ENCODE data around the gene ZNF576.

Gene ZNF576

GRCh38 chr19:43592800-43593350 is 3.5 kb upstream of the ZNF576 start:
- no peak for DNase-seq (ENCODE audit: extremely low spot score)
- no peak for TF ChIP-seq ZNF384 (IDR thresholded peaks at IDR 0.05)
- no peak for TF ChIP-seq BHLHE40 (IDR thresholded peaks at IDR 0.05; ENCODE audit: borderline replicate concordance)
- no peak for TF ChIP-seq SP1 (IDR thresholded peaks at IDR 0.05)
- ChIA-PET CTCF (no interaction called here), POLR2A (interaction anchor here (1.8 kb wide), 1 partner anchor 18 kb away, joined by 4 read pairs; the partner anchor contains the start of gene XRCC1)

- no peak for DNase-seq (ENCODE audit: extremely low spot score)
- ChIA-PET CTCF (interaction anchor here (0.7 to 2.1 kb wide), 12 partner anchors 10 to 158 kb away, joined by 3 to 6 read pairs (median 4); no protein-coding TSS in a partner anchor), POLR2A (interaction anchor here (0.7 to 2.2 kb wide), 6 partner anchors 16 to 162 kb away, joined by 3 to 8 read pairs (median 3); partner anchors contain the start of gene XRCC1)
- no peak for TF ChIP-seq ARNT (IDR thresholded peaks at IDR 0.05)
- TF ChIP-seq FOXA1 (IDR thresholded peaks at IDR 0.05), result no peak
- TF ChIP-seq FOXM1 (IDR thresholded peaks at IDR 0.05; ENCODE audit: borderline replicate concordance), result no peak
- TF ChIP-seq FOXK2 (IDR thresholded peaks at IDR 0.05), result no peak
- no peak for TF ChIP-seq NFRKB (IDR thresholded peaks at IDR 0.05)
- TF ChIP-seq HDGF (IDR thresholded peaks at IDR 0.05; ENCODE audit: borderline replicate concordance), result no peak
- TF ChIP-seq CTBP1 (IDR thresholded peaks at IDR 0.05; ENCODE audit: borderline replicate concordance), result no peak
- no peak for TF ChIP-seq BHLHE40 (IDR thresholded peaks at IDR 0.05; ENCODE audit: borderline replicate concordance)
- TF ChIP-seq ZNF384 (IDR thresholded peaks at IDR 0.05), result no peak
- no peak for TF ChIP-seq ELF4 (IDR thresholded peaks at IDR 0.05)
- TF ChIP-seq TARDBP (IDR thresholded peaks at IDR 0.05), result no peak
- TF ChIP-seq L3MBTL2 (conservative IDR thresholded peaks at IDR 0.05), result no peak
- no peak for TF ChIP-seq LEF1 (IDR thresholded peaks at IDR 0.05; ENCODE audit: borderline replicate concordance)
- TF ChIP-seq PKNOX1 (IDR thresholded peaks at IDR 0.05), result no peak
- TF ChIP-seq SUZ12 (IDR thresholded peaks at IDR 0.05), result no peak
Observed at GRCh38 chr19:43594081-43594697, 2.2 kb upstream of the ZNF576 start.

GRCh38 chr19:43594710-43595604 is 1.4 kb upstream of the ZNF576 start:
- peak; percentile 75 for DNase-seq (ENCODE audit: extremely low spot score)
- POLR2A ChIA-PET, result interaction anchor here (0.7 to 2.2 kb wide), 8 partner anchors 17 to 163 kb away, joined by 3 to 16 read pairs (median 3); partner anchors contain the start of genes PINLYP and XRCC1
- no peak for TF ChIP-seq PKNOX1 (IDR thresholded peaks at IDR 0.05)
- TF ChIP-seq ZNF384 (IDR thresholded peaks at IDR 0.05), result no peak
- no peak for TF ChIP-seq NFRKB (IDR thresholded peaks at IDR 0.05)
- no peak for TF ChIP-seq FOXM1 (IDR thresholded peaks at IDR 0.05; ENCODE audit: borderline replicate concordance)
- TF ChIP-seq TARDBP (IDR thresholded peaks at IDR 0.05), result no peak
- no peak for TF ChIP-seq FOXA1 (IDR thresholded peaks at IDR 0.05)
- CTCF ChIA-PET, result interaction anchor here (0.7 to 2.1 kb wide), 11 partner anchors 10 to 159 kb away, joined by 3 to 6 read pairs (median 4); no protein-coding TSS in a partner anchor

GRCh38 chr19:43595605-43595998 is 793 bp upstream of the ZNF576 start:
- DNase-seq (ENCODE audit: extremely low spot score), result no peak
- POLR2A ChIA-PET, result interaction anchor here (0.7 to 2.2 kb wide), 11 partner anchors 15 to 137 kb away, joined by 3 to 16 read pairs (median 3); partner anchors contain the start of genes PHLDB3, PINLYP and XRCC1
- TF ChIP-seq FOXM1 (IDR thresholded peaks at IDR 0.05; ENCODE audit: borderline replicate concordance), result no peak
- no peak for TF ChIP-seq FOXK2 (IDR thresholded peaks at IDR 0.05)
- no peak for TF ChIP-seq L3MBTL2 (conservative IDR thresholded peaks at IDR 0.05)
- no peak for TF ChIP-seq FOXA1 (IDR thresholded peaks at IDR 0.05)
- TF ChIP-seq ELF4 (IDR thresholded peaks at IDR 0.05), result no peak
- TF ChIP-seq BHLHE40 (IDR thresholded peaks at IDR 0.05; ENCODE audit: borderline replicate concordance), result no peak
- no peak for TF ChIP-seq ARNT (IDR thresholded peaks at IDR 0.05)
- no peak for TF ChIP-seq LEF1 (IDR thresholded peaks at IDR 0.05; ENCODE audit: borderline replicate concordance)
- no peak for TF ChIP-seq TARDBP (IDR thresholded peaks at IDR 0.05)
- no peak for TF ChIP-seq NFRKB (IDR thresholded peaks at IDR 0.05)
- TF ChIP-seq SP1 (IDR thresholded peaks at IDR 0.05), result no peak
- no peak for TF ChIP-seq ZNF384 (IDR thresholded peaks at IDR 0.05)
- TF ChIP-seq PKNOX1 (IDR thresholded peaks at IDR 0.05), result no peak
- no peak for TF ChIP-seq CTBP1 (IDR thresholded peaks at IDR 0.05; ENCODE audit: borderline replicate concordance)
- no peak for TF ChIP-seq SUZ12 (IDR thresholded peaks at IDR 0.05)
- TF ChIP-seq HDGF (IDR thresholded peaks at IDR 0.05; ENCODE audit: borderline replicate concordance), result no peak
- CTCF ChIA-PET, result interaction anchor here (1.5 to 2.1 kb wide), 2 partner anchors 11 to 56 kb away, joined by 5 to 6 read pairs; no protein-coding TSS in a partner anchor

GRCh38 chr19:43596842-43597461 is 557 bp downstream of the ZNF576 start:
- TF ChIP-seq L3MBTL2 (conservative IDR thresholded peaks at IDR 0.05) (no peak), CTBP1 (IDR thresholded peaks at IDR 0.05; ENCODE audit: borderline replicate concordance) (no peak), PKNOX1 (IDR thresholded peaks at IDR 0.05) (no peak), LEF1 (IDR thresholded peaks at IDR 0.05; ENCODE audit: borderline replicate concordance) (no peak), ELF4 (IDR thresholded peaks at IDR 0.05) (no peak), HDGF (IDR thresholded peaks at IDR 0.05; ENCODE audit: borderline replicate concordance) (no peak), ZNF384 (IDR thresholded peaks at IDR 0.05) (no peak), NFRKB (IDR thresholded peaks at IDR 0.05) (no peak), FOXM1 (IDR thresholded peaks at IDR 0.05; ENCODE audit: borderline replicate concordance) (no peak), SUZ12 (IDR thresholded peaks at IDR 0.05) (no peak), SP1 (IDR thresholded peaks at IDR 0.05) (no peak), FOXK2 (IDR thresholded peaks at IDR 0.05) (no peak), FOXA1 (IDR thresholded peaks at IDR 0.05) (no peak), TARDBP (IDR thresholded peaks at IDR 0.05) (no peak), ARNT (IDR thresholded peaks at IDR 0.05) (no peak), BHLHE40 (IDR thresholded peaks at IDR 0.05; ENCODE audit: borderline replicate concordance) (no peak)
- ChIA-PET POLR2A (interaction anchor here (0.9 to 2.2 kb wide), 7 partner anchors 14 to 66 kb away, joined by 3 to 16 read pairs (median 3); partner anchors contain the start of genes PINLYP and XRCC1), CTCF (no interaction called here)
- no peak for DNase-seq (ENCODE audit: extremely low spot score)
